GM21723 (cell line): ENCODE data around the gene ANKRD13C.

Experiments
- ATAC-seq: cut with Tn5 transposase; IDR thresholded peaks from one replicate; pipeline ENCODE4 v1.9.1; 2021; ENCODE audit warnings: mild to moderate bottlenecking, moderate library complexity; ENCODE audit not compliant: unreplicated experiment

ANKRD13C gene

GRCh38 chr1:70314706-70315304, 39.7 kb downstream of the ANKRD13C start:
- no peak for ATAC-seq

GRCh38 chr1:70311369-70311768, 43.2 kb downstream of the ANKRD13C start:
- ATAC-seq: no peak

- ATAC-seq: no peak
Measured at GRCh38 chr1:70299472-70299871, 55.0 kb downstream of the ANKRD13C start.

GRCh38 chr1:70295749-70296148, 58.8 kb downstream of the ANKRD13C start:
- ATAC-seq: no peak

DNA sequence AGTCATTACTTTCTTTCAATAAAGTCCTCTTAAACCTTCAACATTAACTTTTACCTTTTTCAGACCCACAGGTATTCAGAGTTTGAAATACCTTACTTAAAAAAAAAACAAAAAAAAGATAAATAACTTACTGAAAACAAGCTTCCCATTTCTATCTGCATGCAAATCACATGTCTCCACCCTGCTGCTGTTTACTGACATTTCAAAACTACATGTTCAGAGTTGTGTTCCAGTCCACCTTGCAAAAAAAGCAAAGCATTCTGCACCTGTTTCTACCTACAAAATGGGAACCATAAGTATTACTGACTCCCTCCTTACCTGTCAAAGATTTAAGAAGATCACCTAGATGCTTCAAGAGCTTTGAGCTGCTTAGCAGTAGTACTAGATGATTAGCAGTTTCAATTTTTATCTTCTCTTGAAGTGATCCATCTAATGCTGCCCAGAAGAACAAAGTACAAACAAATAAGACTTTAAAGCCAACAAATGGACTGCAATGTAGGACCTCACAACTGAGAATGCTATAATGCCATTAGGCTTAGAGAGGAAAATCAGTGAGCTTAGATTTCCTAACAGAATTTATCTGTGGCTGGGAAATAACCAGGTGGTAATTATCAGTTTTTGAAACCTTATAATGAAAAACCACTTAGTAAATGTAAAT, 61.2 kb downstream of the ANKRD13C start:
- ATAC-seq: no peak

DNA sequence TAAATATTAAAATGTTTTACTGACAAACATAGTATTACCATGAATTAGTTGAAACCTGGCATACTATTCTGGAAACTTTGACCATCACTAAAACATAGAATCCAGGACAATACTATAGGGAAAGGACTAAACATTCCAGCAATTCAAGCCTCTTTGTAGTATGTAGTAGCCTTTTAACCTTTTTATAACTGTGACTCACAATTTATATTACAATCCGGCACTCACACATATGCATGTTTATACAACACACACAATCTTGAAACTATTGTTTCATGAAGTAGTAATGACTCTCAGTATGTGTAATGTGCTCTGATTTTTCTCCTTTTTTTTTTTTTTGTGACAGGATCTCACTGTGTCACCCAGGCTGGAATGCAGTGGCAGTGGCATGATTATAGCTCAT, 64.3 kb downstream of the ANKRD13C start:
- no peak for ATAC-seq

DNA sequence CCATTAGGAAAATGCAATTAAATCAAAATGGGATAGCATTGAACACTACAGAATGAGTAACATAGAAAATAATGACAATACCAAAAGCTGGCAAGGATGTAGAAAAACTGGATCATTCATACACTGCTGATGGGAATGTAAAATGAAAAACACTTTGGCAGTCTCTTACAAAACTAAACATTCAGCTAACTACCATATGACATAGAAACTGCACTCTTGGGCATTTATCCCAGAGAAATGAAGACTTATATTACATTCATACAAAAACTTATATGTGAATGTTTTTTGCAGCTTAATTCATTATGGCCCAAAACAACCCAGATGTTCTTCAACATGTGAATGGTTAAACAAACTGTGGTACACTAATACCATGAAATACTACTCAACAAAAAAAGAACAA, 66.4 kb downstream of the ANKRD13C start:
- ATAC-seq: no peak

DNA sequence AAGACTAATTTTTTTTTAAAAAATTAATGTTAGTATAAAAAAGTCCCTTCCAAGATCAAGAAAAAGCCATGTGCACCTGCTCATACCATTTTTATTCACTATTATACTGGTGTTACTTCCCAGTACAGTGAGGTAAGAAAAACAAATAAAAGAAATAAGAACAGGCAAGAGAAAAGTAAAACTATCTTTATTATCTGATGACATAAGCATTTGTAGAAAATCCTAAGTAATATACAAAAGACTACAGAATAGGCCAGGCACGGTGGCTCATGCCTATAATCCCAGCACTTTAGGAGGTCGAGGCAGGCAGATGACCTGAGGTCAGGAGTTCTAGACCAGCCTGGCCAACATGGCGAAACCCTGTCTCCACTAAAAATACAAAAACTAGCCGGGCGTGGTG, 68.1 kb downstream of the ANKRD13C start:
- ATAC-seq: no peak

DNA sequence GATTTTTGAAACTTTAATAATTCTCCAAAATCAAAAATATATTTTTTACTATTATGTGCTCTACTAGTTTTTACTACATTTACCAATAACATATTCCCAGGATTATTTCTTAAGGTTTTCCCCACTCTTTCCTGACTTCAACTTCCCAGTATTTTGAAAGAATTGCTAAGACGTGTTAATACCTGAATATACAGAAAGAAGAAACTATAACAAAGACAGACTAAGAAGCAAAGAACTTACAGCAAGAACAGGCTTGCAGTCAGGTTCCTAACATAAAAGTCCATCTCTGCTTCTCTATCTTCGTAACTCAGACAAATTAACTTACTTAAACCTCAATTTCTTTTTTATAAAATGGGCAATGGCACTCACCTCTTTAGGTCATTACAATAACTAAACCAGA, 70.2 kb downstream of the ANKRD13C start:
- no peak for ATAC-seq

DNA sequence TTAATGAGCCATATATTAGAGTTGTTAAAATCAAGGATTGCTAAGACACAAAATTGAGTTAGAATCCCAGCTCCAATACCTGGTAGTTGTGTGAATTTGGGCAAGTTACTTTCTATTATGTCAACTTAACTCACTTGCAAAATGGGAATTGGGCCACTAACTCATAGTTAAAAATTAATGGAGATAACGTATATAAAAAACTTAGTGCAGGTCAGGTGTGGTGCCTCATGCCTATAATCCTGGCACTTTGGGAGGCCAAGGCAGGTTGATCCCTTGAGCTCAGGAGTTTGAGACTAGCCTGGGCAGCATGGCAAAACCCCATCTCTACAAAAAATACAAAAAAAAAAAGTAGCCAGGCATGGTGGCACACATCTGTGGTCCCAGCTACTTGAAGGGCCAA, 75.8 kb downstream of the ANKRD13C start:
- ATAC-seq: no peak

DNA sequence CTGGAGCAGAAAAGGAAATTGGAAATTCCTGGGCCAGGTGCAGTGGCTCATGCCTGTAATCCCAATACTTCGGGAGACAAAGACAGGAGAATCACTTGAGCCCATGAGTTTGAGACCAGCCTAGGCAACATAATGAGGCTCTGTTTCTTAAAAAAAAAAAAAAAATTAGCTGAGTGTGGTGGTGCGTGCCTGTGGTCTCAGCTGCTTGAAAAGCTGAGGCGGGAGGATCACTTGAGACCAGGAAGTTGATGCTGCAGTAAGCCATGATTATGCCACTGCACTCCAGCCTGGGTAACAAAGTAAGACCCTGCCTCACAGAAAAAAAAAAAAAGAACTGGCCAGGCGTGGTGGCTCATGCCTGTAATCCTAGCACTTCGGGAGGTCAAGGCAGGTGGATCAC, 76.6 kb downstream of the ANKRD13C start:
- ATAC-seq: no peak

DNA sequence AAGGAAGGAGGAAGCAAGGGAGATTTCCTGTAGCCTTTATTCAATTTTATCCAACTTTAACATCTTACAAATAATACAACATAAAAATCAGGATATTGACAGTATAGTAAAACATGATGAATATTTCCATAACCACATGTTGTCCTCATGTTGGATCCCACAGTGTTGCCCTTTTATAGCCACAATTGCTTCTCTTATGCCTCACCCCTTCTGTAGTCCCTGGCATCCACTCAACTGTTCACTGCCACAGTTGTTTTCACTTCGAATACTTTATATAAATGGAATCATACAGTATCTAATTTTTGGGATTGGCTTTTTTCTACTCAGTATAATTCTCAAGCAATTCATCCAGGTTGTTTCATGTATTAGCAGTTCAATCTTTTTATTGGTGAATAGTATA, 88.6 kb downstream of the ANKRD13C start:
- no peak for ATAC-seq

- no peak for ATAC-seq
Measured at GRCh38 chr1:70264839-70265238, 89.7 kb downstream of the ANKRD13C start.

DNA sequence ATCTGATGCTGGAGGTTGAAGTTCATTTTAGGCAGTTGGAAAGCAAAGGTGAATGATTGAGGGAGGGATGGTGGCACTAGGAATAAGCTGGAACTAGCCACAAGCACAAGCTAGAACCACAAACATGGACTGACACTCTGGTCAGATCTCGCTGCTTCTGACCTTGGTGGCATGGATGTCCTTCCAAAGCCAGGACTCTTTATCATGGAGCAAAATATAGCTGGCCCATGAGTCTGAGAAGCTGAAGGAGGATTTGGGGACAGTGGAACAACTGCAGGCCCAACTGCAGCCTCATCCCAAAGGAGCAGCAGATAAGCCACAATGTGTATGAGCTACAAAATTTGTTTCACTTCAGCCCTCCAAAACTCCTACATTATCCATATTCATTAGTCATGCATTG, 97.9 kb downstream of the ANKRD13C start:
- ATAC-seq: no peak

DNA sequence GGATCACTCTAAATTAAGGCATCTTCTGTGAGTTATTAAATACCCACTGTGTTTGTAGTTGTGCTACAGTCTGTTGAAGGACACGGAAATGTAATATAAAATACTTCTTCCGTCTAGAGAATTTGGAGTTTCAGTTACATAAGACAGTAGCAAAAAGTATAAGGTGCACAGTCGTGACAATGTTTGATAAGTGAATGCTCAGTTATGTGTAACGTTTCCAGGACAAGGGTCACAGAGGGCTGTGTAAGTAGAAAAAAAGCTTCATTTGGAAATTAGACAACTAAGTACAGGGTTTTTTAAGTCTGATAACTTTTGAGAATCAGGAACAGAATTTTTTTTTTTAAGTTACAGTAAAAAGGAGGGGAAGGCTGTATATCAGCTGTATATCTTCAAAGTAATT, 105.8 kb downstream of the ANKRD13C start:
- ATAC-seq: no peak

GRCh38 chr1:70247768-70248167, 106.8 kb downstream of the ANKRD13C start:
- ATAC-seq: no peak

DNA sequence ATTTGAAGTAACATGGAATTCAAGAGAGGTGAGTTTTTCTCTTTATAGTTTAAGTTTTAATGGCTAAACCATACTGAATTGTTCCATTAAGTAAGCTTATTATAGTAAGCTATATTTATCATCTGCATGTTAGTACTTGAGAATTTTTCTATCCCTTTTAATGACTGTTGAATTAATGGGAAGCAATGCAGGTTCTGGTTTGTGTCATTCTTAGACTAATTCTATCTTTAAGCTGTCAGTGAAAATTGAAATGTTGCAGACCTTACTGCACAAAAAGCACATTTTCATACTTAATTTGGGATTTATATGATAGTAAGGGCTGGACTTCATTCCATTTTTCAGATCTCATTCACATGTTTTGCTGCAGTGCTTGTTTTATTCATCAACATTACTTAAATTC, 107.4 kb downstream of the ANKRD13C start:
- ATAC-seq: no peak

DNA sequence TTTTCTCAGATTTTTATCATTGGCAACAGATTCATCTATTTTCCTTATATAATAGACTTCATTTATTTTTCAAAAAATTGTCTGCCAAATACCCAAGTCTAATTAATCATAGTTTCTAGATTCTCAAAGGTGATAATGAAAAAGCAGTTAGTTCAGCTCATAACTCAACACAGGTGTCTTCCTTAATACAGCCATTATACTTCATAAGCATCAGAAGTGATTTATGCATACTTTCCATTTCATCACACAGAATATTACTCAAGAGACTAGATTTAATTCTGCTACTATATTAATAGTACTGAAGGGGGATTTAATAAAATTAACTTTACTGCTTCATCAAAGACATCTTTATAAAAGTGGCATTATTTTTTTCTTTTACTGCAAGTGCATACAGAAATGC, 114.6 kb downstream of the ANKRD13C start:
- no peak for ATAC-seq

GRCh38 chr1:70234733-70235132, 119.8 kb downstream of the ANKRD13C start:
- ATAC-seq: no peak

- ATAC-seq: no peak
Measured at GRCh38 chr1:70231475-70231874, 123.0 kb downstream of the ANKRD13C start.

- no peak for ATAC-seq
Measured at GRCh38 chr1:70228670-70229069, 125.9 kb downstream of the ANKRD13C start.

GRCh38 chr1:70227439-70227838, 127.1 kb downstream of the ANKRD13C start:
- peak; percentile 61 for ATAC-seq

DNA sequence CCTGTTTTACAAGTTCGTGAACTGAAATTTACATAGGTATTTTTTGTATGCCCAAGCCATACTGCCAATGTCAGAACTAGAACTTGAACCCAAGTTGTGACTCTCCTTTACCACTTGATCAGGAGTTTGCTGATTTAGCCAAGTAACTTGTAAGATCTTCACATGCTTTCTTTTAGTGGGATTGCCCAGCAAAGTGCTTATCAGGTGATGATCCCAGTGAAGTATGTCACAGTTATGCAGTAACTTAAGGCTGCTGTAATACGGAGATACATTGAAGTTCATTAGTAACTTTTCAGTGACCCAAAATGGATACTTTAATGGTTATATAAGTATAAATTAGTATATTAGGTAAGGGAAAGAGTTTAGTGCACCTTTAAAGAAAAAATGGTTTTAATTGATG, 129.6 kb downstream of the ANKRD13C start:
- no peak for ATAC-seq
